C1 segment of cervical spinal cord (tissue), 14 donors: ENCODE results near the gene SMIM27.

Source experiments
- DNase-seq, 14 donors: peaks; one replicate each; lab custom pipeline; 2025; lab: John Stamatoyannopoulos, UW

The SMIM27 gene

GRCh38 chr9:32554591-32554990 lies 2.5 kb downstream of the SMIM27 start:
- no peak for DNase-seq

DNA sequence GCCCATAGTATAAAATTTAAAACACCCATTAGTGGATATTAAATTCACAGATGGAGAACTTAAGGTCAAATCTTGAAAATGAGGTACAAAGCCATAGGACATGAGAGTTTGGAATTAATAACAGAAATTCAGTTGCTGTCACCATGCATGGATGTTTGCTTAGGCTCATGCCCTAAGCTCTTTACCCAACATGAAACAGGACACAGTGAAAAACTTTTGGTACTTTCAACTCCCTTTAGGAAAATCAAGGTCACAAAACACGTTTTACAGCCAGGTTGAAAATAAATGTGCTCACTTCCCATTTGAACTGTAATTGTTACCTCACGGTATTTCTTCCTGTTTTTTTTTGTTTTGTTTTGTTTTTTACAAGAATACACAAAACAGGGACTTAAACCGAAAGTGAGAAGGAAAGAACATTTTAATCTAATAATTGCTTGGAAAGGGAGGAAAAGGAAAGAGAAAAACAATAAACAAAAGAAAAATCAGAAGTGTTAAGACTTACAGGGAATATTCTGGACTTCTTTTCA lies 6.3 kb downstream of the SMIM27 start:
- DNase-seq: no peak

GRCh38 chr9:32565967-32566366 lies 13.8 kb downstream of the SMIM27 start:
- no peak for DNase-seq

DNA sequence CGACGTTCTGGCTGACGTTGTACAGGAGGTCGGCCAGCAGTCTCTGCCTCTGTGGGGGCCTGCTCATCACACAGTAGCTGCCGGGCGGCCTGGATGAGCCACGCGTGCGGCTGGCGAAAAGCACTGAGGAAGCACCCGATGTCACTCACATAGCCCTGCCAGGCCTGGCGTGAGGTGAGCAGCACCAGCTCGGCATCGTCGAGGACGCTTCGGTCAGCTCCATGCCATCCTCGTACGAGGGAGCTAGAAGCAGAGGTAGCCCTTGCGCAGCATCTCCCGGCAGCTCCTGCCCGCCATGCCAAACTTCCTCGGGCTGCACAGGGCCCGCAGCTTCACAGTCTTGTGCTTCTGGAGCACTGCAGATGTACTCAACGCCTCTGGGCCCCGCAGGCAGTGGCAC lies 14.6 kb downstream of the SMIM27 start:
- DNase-seq: no peak

DNA sequence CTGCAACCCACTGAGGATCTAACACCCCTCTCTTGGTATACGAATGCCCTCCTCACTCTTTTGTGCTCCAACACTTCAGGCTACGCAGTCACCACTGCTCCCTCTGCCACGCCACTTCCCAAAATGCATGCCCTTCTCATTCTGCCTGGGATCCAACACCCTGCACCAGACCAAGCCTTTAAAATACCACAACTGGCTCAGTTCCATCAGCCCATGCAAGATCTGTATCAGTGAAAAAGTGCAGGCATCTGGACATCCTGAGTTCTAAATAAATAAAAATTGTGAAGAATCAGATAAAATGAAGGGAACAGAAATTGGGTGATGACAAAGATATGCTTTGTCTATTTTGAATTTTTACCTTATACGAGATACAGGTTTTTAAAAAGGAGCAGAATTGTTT lies 18.1 kb downstream of the SMIM27 start:
- no peak for DNase-seq

DNA sequence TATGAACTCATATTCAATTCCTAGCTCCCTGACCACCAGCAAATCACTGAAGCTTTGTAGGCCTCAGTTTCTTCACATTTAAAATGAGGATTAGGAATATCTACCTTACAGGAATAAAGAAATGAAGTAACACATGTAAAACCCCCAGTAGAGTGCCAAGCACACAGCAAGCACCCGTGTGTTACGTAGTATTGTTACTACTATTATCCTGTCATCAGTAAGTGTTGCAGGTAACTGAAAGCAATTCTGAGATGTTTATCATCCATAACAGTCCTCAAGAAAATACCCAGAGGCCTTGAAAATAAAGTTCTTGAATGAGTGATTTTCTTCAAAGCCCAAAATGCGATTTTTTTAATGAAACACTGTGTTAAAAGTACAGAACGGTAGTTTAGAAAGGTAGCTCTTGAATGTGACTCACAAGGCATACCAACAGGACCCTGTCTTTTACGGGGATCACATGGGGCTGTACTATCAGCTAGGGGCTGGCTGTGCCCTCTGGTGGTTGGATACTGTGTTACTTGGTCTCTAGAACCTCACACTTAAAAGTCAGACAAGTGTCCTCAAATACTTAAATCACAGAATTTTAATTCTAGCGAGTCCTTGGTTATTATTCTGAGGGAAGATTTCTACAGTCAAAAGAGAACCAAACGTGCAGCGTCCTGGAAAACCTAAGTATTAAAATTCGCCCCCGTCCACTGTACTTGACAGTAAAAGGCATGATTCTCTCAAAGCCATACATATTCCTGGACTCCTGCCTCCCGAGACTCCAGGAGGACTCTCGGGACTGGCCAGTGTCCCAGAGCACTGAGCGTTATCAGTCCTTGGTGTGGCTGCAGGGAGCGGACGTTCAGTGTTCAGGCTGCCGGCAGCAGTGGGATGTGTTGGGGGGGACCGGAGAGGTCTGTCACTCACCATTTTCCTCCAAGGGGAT lies 20.1 kb downstream of the SMIM27 start:
- peak in 9 of 14 donors; percentile 5 to 52 (median 19) for DNase-seq

GRCh38 chr9:32572900-32573523 lies 20.9 kb downstream of the SMIM27 start, which contains the start of gene NDUFB6:
Gene NDUFB6, minus strand, starts transcription at chr9:32573159. Its CDS starts 99 bp downstream, at chr9:32573060.
- DNase-seq: peak; percentile 42 to 92 (median 86)

DNA sequence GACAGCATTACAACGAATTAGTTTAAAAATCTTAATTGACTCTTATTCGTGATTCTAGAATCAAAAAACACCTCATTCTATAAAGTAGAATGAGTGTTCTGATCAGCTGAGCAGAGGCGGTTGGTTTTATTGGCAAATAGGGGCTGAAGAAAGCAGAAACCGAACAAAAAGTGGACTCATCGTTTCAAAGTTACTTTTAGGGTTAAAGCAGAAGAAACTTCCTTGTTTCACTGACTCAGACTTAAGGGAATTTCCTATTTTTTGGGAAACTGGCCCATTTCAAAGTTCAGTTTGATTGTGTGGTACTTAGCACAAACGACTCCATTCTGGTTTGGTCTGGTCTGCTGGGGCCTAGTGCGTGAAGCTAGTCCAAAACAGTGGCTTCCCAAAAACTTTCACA lies 21.7 kb downstream of the SMIM27 start:
- DNase-seq: no peak

- DNase-seq: no peak
Measured at GRCh38 chr9:32574858-32575257, 22.7 kb downstream of the SMIM27 start.

DNA sequence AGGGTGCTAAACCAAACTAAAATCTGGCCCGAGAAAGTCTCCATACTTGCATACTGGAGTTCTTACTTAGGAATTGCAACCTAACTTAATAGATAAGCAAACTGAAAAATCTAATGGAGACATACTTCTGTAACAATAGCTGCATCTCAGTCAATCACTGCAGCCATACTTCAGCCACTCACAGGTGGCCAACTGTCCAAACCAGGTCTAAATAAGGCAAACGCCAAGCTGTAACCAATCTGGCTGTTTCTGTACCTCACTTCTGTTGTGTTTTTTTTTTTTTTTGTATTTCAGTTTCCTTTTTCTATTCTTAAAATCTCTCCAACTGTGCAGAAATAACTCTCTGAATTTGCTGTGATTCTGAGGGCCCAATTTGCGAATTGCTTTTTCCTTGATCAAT lies 25.2 kb downstream of the SMIM27 start:
- DNase-seq: no peak

DNA sequence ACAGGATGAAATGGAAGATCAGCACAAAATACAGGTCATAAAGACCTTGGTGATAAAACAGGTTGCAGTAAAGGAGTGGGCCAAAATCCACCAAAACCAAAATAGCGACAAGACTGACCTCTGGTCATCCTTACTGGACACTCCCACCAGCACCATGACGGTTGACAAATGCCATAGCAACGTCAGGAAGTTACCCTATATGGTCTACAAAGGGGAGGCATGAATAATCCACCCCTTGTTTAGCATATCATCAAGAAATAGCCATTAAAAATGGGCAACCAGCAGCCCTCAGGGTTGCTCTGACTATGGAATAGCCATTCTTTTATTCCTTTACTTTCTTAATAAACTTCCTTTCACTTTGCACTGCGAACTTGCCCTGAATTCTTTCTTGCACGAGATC lies 26.8 kb downstream of the SMIM27 start:
- DNase-seq: no peak

GRCh38 chr9:32579706-32580331 lies 27.7 kb downstream of the SMIM27 start:
- peak in 8 of 14 donors; percentile 2 to 30 (median 18) for DNase-seq

- DNase-seq: no peak
Measured at GRCh38 chr9:32580631-32581300, 28.6 kb downstream of the SMIM27 start.

DNA sequence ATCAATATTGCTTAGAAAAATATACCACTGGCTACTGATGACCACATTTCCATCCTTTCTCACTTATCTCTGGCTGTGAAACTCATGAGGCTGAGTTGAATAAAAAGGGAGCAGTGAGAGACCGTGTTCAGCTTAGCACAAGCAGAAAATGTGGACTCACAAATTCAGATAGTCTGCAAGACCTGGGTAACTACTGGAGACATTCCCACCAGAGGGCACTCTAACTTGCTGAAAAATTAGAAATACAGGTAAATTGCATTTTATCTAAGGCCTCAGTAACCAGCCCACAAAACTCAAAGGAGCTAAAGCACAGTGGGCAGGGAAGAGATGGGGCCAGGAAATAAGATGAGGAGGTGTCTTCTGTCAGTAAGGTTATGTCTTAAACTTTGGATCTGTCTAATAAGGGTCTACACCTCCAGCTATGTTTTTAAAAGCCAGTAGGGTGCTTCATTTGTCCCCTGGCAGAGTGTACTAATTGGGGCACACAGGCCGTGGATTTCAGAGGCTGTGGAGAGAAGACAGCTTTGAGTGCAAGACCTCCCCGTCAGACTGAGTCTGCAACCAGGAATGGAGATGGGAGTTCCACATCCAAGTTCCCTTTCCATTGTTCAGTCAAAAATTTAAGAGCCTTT lies 29.5 kb downstream of the SMIM27 start:
- DNase-seq: peak in 1 of 14 donors; percentile 3

GRCh38 chr9:32584784-32585183 lies 32.7 kb downstream of the SMIM27 start:
- no peak for DNase-seq

- DNase-seq: no peak
Measured at GRCh38 chr9:32587901-32588300, 35.8 kb downstream of the SMIM27 start.

GRCh38 chr9:32589083-32589723 lies 37.1 kb downstream of the SMIM27 start:
- no peak for DNase-seq

DNA sequence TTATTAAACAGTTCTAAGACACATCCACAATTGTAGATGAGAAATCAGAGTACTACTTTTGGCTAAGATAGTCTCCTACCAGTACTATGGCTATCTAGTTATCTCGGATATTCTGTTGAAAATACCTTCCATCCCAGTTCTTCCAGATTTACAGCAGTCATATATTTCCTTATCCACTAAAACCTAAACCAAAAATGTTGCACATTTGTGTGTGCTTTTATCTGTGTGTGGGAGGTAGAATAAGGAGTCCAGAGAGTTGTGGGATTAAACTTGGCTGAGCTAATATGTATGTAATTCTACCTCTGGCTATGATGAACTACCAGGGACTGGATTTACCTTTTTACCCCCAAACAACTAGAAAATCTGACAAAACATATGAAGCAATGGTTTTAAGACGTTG lies 38.3 kb downstream of the SMIM27 start:
- DNase-seq: no peak

- DNase-seq: no peak
Measured at GRCh38 chr9:32590898-32591297, 38.8 kb downstream of the SMIM27 start.

DNA sequence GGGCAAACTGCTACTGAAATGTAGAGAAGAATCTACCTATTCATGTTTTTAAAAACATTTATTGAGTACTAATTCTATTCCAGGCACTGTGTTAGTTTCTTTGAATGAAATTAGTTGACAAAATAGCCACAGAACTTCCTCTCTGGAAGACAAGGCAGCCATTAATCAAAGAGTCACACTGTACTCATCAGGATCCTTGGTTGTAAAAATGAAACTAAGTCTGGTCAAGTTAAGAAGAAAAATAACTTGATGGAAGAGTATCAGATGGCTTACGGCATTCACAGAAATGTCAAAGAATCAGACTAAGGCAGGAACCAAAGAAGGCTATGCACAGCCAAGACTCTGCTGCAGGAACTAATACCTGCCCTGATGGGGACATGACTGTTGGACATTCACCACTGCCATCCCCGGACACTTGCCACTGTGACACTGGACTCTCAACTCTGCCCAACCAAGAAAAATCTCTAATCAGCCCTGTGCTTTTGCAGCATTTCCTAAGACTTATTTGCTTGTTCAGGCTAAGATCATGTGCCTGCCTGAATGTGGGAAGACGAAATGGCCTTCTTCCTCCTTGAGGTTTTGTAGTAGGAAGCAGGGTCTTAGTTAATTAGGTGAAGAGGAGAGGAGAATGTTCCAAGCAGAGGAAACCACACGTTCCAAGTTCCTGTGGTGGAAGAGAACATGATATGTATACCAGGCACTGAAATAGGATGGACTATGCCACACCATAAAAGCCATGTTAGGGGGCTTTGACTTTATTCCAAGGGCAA lies 44.2 kb downstream of the SMIM27 start:
- no peak for DNase-seq
